Spleen (tissue), 11 donors: Measurements from ENCODE around the gene MRPL47. TPM values are rescaled to one million over a fixed set of nuclear protein-coding genes. Genes with fewer than 3 reads are reported as not detected.
A peak's percentile ranks its signal among the peaks of the same experiment; 100 is the strongest.
"Not testable (repeated sequence)": the region's sequence is repeated elsewhere in the genome, so short reads cannot be mapped to it uniquely, and the experiment has no call there.

Experiments
- DNase-seq: peaks from one replicate; pipeline ENCODE4 v3.0.0-alpha.2; 2020
- H3K27ac ChIP-seq, 8 donors: fragments of 200-600 bp; sonication (generic) in 7 of 8; 1 replicate in 4 of 8; 2 replicates in 4 of 8; pipeline versions ENCODE4 v1.5.0 to v1.8.0; 2016 to 2021; ENCODE audit warnings: inconsistent platforms in 4 of 8, mild to moderate bottlenecking in 4 of 8, moderate library complexity in 1 of 8
- H3K27me3 ChIP-seq, 7 donors: fragments of 200-600 bp; sonication (generic) in 6 of 7; replicated peaks in 1 of 7; 1 replicate in 4 of 7; 2 replicates in 3 of 7; pipeline versions ENCODE4 v1.5.0 to v1.8.0; 2016 to 2021; ENCODE audit warnings: inconsistent platforms in 3 of 7, mild to moderate bottlenecking in 1 of 7
- H3K36me3 ChIP-seq, 6 donors: fragments of 200-600 bp; sonication (generic) in 5 of 6; 1 replicate in 4 of 6; 2 replicates in 2 of 6; pipeline versions ENCODE4 v1.5.0 to v1.8.0; 2016 to 2021; ENCODE audit warnings: inconsistent platforms in 2 of 6
- H3K4me1 ChIP-seq, 6 donors: fragments of 200-600 bp; sonication (generic) in 5 of 6; 1 replicate in 3 of 6; 2 replicates in 3 of 6; pipeline versions ENCODE4 v1.5.0 to v1.8.0; 2016 to 2021; ENCODE audit warnings: inconsistent platforms in 3 of 6
- H3K4me3 ChIP-seq, 8 donors: fragments of 200-600 bp; sonication (generic) in 7 of 8; 1 replicate in 4 of 8; 2 replicates in 4 of 8; pipeline versions ENCODE4 v1.5.0 to v1.8.0; 2016 to 2021; ENCODE audit warnings: inconsistent platforms in 4 of 8, mild to moderate bottlenecking in 4 of 8, moderate library complexity in 2 of 8
- H3K9me3 ChIP-seq, 8 donors: fragments of 200-600 bp; sonication (generic) in 7 of 8; 1 replicate in 4 of 8; 2 replicates in 4 of 8; pipeline versions ENCODE4 v1.5.0 to v1.8.0; 2016 to 2021; ENCODE audit warnings: inconsistent platforms in 4 of 8
- CTCF ChIP-seq, 11 experiments: fragments of 200-600 bp in 7 of 11; fragments of 450-650 bp in 4 of 11; sonication (generic) in 4 of 11; IDR thresholded peaks in 8 of 11; conservative IDR thresholded peaks in 3 of 11; 1 replicate in 7 of 11; 2 replicates in 4 of 11; pipeline versions ENCODE4 v1.4.0 to v1.8.0; 2016 to 2021; ENCODE audit warnings: antibody characterized with exemption in 11 of 11, inconsistent platforms in 4 of 11, mild to moderate bottlenecking in 1 of 11
- POLR2A ChIP-seq, 3 donors: fragments of 450-650 bp; IDR thresholded peaks; one replicate each; pipeline ENCODE4 v1.5.1; 2017; ENCODE audit warnings: antibody characterized with exemption in 3 of 3, mild to moderate bottlenecking in 1 of 3
- POLR2AphosphoS5 ChIP-seq, 3 donors: sonication (generic); formaldehyde crosslinking; IDR thresholded peaks; one replicate each; pipeline ENCODE4 v1.5.1; 2017; ENCODE audit warnings: antibody characterized with exemption in 3 of 3
- WGBS, 5 donors: extraction: QIAGEN DNeasy Blood & Tissue Kit in 3 of 5; methylation state at CpG; one replicate each; pipeline versions ENCODE4 v1.1.5 to v1.1.7; 2013 to 2018; 5-methylcytosine and 5-hydroxymethylcytosine counted together
- intact Hi-C: fragments of 100-400 bp; cut with DNase I; formaldehyde crosslinking; loops from one replicate; pipeline ENCODE4 v1.15.0; 2023; ENCODE audit warnings: low total_unique reads
- polyA plus RNA-seq, 3 donors: library from polyadenylated mRNA; stranded (reverse); fragments of 200-250 nt; gene quantifications; one replicate each; pipeline ENCODE4 v1.2.1, GENCODE V29; 2013
- total RNA-seq, 7 donors: library from RNA; depleted of rRNA in 3 of 7; stranded (reverse); fragments of >200 nt in 3 of 7; fragmentation: NEBNext Ultra II Directional in 4 of 7; extraction: Animal tissue kit (Norgen Biotek cat#: 25700) in 4 of 7; gene quantifications; one replicate each; pipeline versions ENCODE4 v1.1.0 to v1.2.1, GENCODE V29; 2016 to 2021
- donor health status: healthy with polysubstance abuse.
- donor health status: DM: no; HTN: no; CAD: no; lungs with moderate emphysema.
- donor health status: DM: no; HTN: no; CAD: no.
- donor health status: Bipolar disorder and iron deficiency.
- donor health status: healthy.
- donor health status: DM: no; HTN: no; CAD: no.
- donor health status: DM: yes; HTN: yes; CAD: no.

Gene MRPL47
- total and polyA plus RNA-seq, 10 donors, result 17.8 to 43.2 (median 20.8) TPM

DNA sequence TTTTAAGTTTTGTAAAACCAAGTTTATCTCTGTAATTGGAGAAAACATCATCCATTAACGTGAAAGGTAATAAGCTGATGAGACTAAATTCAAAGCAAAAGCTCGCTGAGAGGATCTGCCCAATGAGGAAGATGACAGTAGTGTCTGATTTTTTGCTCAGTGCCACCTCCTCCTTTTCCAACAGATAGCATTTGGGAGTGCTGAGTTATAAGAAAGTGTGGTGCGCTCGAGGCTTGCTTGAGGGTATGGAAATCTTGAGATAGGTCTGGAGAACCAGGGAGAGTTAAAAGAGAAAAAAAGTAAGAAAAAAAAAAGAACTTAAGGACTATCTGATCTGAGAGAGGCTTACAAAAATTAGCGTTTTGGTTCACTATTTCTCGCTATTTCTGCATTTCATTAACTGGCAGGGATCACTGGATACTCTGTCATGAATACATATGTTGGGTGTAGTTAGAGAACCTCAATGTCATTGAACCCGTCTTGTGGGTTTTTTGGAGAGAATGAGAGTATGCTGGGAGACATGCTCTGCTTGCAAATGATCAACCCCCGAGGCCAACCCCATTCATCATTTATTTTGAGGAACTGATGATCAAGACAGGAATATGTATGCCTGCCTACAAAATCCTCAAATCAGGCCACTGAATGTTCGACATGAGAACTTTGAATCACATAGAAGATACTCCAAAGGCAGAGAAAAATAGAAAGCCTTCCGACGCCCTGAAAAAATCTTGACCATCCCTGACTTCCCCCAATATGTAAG, 47.4 kb upstream of the MRPL47 start:
- TF ChIP-seq CTCF (IDR thresholded peaks at IDR 0.05 in 8 of 11, conservative IDR thresholded peaks at IDR 0.05 in 3 of 11), result no peak
- TF ChIP-seq POLR2A (IDR thresholded peaks at IDR 0.05), result no peak
- no peak for TF ChIP-seq POLR2AphosphoS5 (IDR thresholded peaks at IDR 0.05)
- no peaks in the 10 kb centered on the region for H3K9me3 ChIP-seq
- WGBS, 5 donors, result 45 to 49% (median 47%) methylated on average over 11 of the region's 11 CpGs

GRCh38 chr3:179646177-179646576, 41.7 kb upstream of the MRPL47 start:
- Histone ChIP-seq H3K4me1 (no peaks in the 10 kb centered on the region), H3K9me3 (no peaks in the 10 kb centered on the region), H3K27me3 (no peaks in the 10 kb centered on the region), H3K4me3 (no peak overlapping the region), H3K27ac (no peak overlapping the region), H3K36me3 (no peaks in the 10 kb centered on the region)
- TF ChIP-seq CTCF (IDR thresholded peaks at IDR 0.05 in 8 of 11, conservative IDR thresholded peaks at IDR 0.05 in 3 of 11) (no peak), POLR2A (IDR thresholded peaks at IDR 0.05) (no peak), POLR2AphosphoS5 (IDR thresholded peaks at IDR 0.05) (no peak)
- intact Hi-C loops, result no loop called here
- WGBS, 5 donors, result 74 to 89% (median 82%) methylated on average over 3 of the region's 3 CpGs
- no peak for DNase-seq

More for the DNA sequence above, 47.4 kb upstream of the MRPL47 start:
- no peak for DNase-seq
- Histone ChIP-seq H3K4me1 (peaks cover 5 to 25% (median 17%) of the 10 kb centered on the region in 6 donors), H3K4me3 (peak overlapping the region; percentile 39 to 97 (median 73)), H3K27me3 (no peaks in the 10 kb centered on the region), H3K27ac (peak overlapping the region in 6 of 8 donors; percentile 76 to 92 (median 89)), H3K36me3 (no peaks in the 10 kb centered on the region)
- intact Hi-C loops, result no loop called here

DNA sequence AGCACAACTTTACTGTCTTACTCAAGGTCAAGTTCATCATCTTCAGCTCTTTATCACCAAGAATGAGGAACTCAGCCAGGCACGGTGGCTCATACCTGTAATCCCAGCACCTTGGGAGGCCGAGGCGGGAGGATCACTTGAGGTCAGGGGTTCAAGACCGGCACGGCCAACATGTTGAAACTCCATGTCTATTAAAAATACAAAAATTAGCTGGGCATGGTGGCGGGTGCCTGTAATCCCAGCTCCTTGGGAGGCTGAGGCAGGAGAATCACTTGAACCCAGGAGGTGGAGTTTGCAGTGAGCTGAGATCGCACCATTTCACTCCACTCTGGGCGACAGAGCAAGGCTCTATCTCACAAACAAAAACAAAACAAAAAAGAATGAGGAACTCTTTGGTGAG, 39.4 kb upstream of the MRPL47 start:
- H3K36me3 ChIP-seq, H3K4me1 ChIP-seq, H3K9me3 ChIP-seq, DNase-seq, intact Hi-C loops, H3K4me3 ChIP-seq, H3K27me3 ChIP-seq, H3K27ac ChIP-seq: not testable (repeated sequence)
- 93 to 96% (median 96%) methylated on average over 8 of the region's 8 CpGs for WGBS, 5 donors

DNA sequence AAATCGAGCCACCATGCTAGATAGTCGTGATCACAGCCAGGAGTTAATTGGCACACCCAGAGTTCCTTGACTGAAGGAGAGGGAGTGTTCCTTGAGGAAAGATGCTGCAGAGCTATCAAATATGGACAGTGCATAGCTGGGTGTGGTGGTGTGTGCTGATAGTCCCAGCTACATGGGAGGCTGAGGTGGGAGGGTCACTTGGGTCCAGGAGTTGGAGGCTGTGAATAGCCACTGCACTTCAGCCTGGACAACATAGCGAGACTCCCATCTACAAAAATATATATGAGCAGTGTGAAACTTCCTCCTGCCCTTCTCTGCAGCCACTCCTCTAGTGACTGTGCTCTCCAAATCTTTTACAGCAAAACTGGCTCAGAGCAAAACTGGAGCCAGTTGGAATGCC, 38.4 kb upstream of the MRPL47 start:
- no peak for TF ChIP-seq CTCF (IDR thresholded peaks at IDR 0.05 in 8 of 11, conservative IDR thresholded peaks at IDR 0.05 in 3 of 11)
- TF ChIP-seq POLR2A (IDR thresholded peaks at IDR 0.05), result no peak
- TF ChIP-seq POLR2AphosphoS5 (IDR thresholded peaks at IDR 0.05), result no peak
- intact Hi-C loops, result no loop called here
- H3K27ac ChIP-seq, result no peak overlapping the region
- no peaks in the 10 kb centered on the region for H3K27me3 ChIP-seq
- no peaks in the 10 kb centered on the region for H3K9me3 ChIP-seq
- no peaks in the 10 kb centered on the region for H3K4me1 ChIP-seq
- H3K36me3 ChIP-seq, result no peaks in the 10 kb centered on the region
- 80 to 95% (median 87%) methylated on average over 3 of the region's 3 CpGs for WGBS, 5 donors
- H3K4me3 ChIP-seq, result no peak overlapping the region
- no peak for DNase-seq
